A549 (cell line): ENCODE results near the gene ST8SIA4. TPM values are rescaled to one million over a fixed set of nuclear protein-coding genes. Genes with fewer than 3 reads are reported as not detected.

Experiments used
- ATAC-seq, 2 experiments: fragments of 200-7000 bp in 1 of 2; fragments of >200 bp in 1 of 2; cut with Nextera tagmentation in 1 of 2; cut with Tn5 transposase in 1 of 2; 3 replicates each; pipeline versions ENCODE4 v1.8.0 to v1.9.1; 2018 to 2020; ENCODE audit warnings: mild to moderate bottlenecking in 1 of 2, moderate library complexity in 1 of 2
- CTCF ChIA-PET: fragments of 300-600 bp; sonication (Branson Sonifier 250); formaldehyde crosslinking; extraction: SDS; loops from one replicate; lab custom pipeline; 2021; ENCODE audit warnings: antibody characterized with exemption, inconsistent platforms; lab: Yijun Ruan, JAX
- POLR2A ChIA-PET: fragments of 350-600 bp; formaldehyde crosslinking; extraction: SDS; loops from one replicate; lab custom pipeline; 2021; ENCODE audit warnings: antibody characterized with exemption, inconsistent platforms; lab: Yijun Ruan, JAX
- DNase-seq, 2 experiments: peaks; one replicate each; pipeline versions ENCODE4 v3.0.0 to v3.0.0-alpha.2; 2011 to 2016; ENCODE audit warnings: low read depth in 1 of 2, low spot score in 1 of 2
- FAIRE-seq: peaks from 2 replicates; lab custom pipeline; 2011; peaks lifted over from hg19 to GRCh38; lab: Jason Lieb, UNC
- H3K27ac ChIP-seq, 2 experiments: fragments of >200 bp; sonication (Bioruptor Twin); formaldehyde crosslinking; 3 replicates each; pipeline ENCODE4 v1.5.1; 2016 to 2017
- H3K4me1 ChIP-seq: fragments of >200 bp; sonication (Bioruptor Twin); formaldehyde crosslinking; 3 replicates; pipeline ENCODE4 v1.6.1; 2016
- H3K4me2 ChIP-seq: fragments of >200 bp; sonication (Bioruptor Twin); formaldehyde crosslinking; 3 replicates; pipeline ENCODE4 v1.6.1; 2016
- H3K4me3 ChIP-seq: fragments of >200 bp; sonication (Bioruptor Twin); formaldehyde crosslinking; 3 replicates; pipeline ENCODE4 v1.5.1; 2016
- H3K9me3 ChIP-seq: fragments of >200 bp; sonication (Bioruptor Twin); formaldehyde crosslinking; 3 replicates; pipeline ENCODE4 v1.6.1; 2016
- BHLHE40 ChIP-seq: IDR thresholded peaks from 2 replicates; pipeline ENCODE4 v1.6.1; 2012; ENCODE audit warnings: low read depth, low read length, inconsistent platforms
- CBX2 ChIP-seq: fragments of 200-600 bp; sonication (generic); IDR thresholded peaks from 2 replicates; pipeline ENCODE4 v1.6.1; 2016; ENCODE audit warnings: low read depth, mild to moderate bottlenecking, borderline replicate concordance
- CBX8 ChIP-seq: fragments of 200-600 bp; sonication (generic); IDR thresholded peaks from 2 replicates; pipeline ENCODE4 v1.6.1; 2016
- CHD2 ChIP-seq: fragments of 150-350 bp; IDR thresholded peaks from 2 replicates; pipeline ENCODE4 v1.6.1; 2014; ENCODE audit warnings: low read length; ENCODE audit not compliant: partially characterized antibody
- CHD4 ChIP-seq: fragments of 200-600 bp; sonication (generic); IDR thresholded peaks from 2 replicates; pipeline ENCODE4 v1.6.1; 2016; ENCODE audit warnings: antibody characterized with exemption, mild to moderate bottlenecking, borderline replicate concordance
- EP300 ChIP-seq, 2 experiments: fragments of >200 bp; sonication (Bioruptor Twin); formaldehyde crosslinking; IDR thresholded peaks; 2 replicates in 1 of 2; 3 replicates in 1 of 2; pipeline ENCODE4 v1.6.1; 2016 to 2017
- FOSB ChIP-seq: fragments of 250-450 bp; sonication (Bioruptor Pico); IDR thresholded peaks from 2 replicates; pipeline ENCODE4 v1.5.0; 2020; ENCODE audit warnings: mild to moderate bottlenecking, moderate library complexity
- FOSL2 ChIP-seq, 2 experiments: fragments of 450-650 bp in 1 of 2; fragments of >200 bp in 1 of 2; sonication (Bioruptor Twin) in 1 of 2; formaldehyde crosslinking; IDR thresholded peaks; 2 replicates each; pipeline versions ENCODE4 v1.5.0 to v1.6.1; 2016 to 2020; ENCODE audit warnings: mild to moderate bottlenecking in 1 of 2, moderate library complexity in 1 of 2
- FOXS1 ChIP-seq: fragments of 250-450 bp; sonication (Bioruptor Pico); IDR thresholded peaks from 2 replicates; pipeline ENCODE4 v1.5.0; 2020; ENCODE audit warnings: mild to moderate bottlenecking, moderate library complexity
- HEYL ChIP-seq: fragments of 250-450 bp; sonication (Bioruptor Pico); IDR thresholded peaks from 2 replicates; pipeline ENCODE4 v1.8.0; 2021; ENCODE audit warnings: mild to moderate bottlenecking, moderate library complexity
- HOXB13 ChIP-seq: fragments of 250-450 bp; sonication (Bioruptor Pico); IDR thresholded peaks from 2 replicates; pipeline ENCODE4 v1.5.0; 2020; ENCODE audit warnings: low read depth, mild to moderate bottlenecking, moderate library complexity
- HOXB5 ChIP-seq: fragments of 250-450 bp; sonication (Bioruptor Pico); IDR thresholded peaks from 2 replicates; pipeline ENCODE4 v1.5.0; 2020; ENCODE audit warnings: mild to moderate bottlenecking, moderate library complexity
- JUN ChIP-seq, 2 experiments: fragments of >200 bp; sonication (Bioruptor Twin); formaldehyde crosslinking; IDR thresholded peaks; 2 replicates in 1 of 2; 3 replicates in 1 of 2; pipeline ENCODE4 v1.6.1; 2016 to 2017
- KDM1A ChIP-seq: fragments of 200-600 bp; sonication (generic); IDR thresholded peaks from 2 replicates; pipeline ENCODE4 v1.6.1; 2016; ENCODE audit warnings: low read depth, mild to moderate bottlenecking
- MAFK ChIP-seq: fragments of 450-650 bp; IDR thresholded peaks from 2 replicates; pipeline ENCODE4 v1.6.1; 2014; ENCODE audit not compliant: partially characterized antibody
- MAZ ChIP-seq: fragments of 150-350 bp; IDR thresholded peaks from 2 replicates; pipeline ENCODE4 v1.6.1; 2014; ENCODE audit warnings: antibody characterized with exemption, low read depth, low read length, borderline replicate concordance
- PHF8 ChIP-seq: fragments of 200-600 bp; sonication (generic); IDR thresholded peaks from 2 replicates; pipeline ENCODE4 v1.6.1; 2016; ENCODE audit warnings: low read depth, mild to moderate bottlenecking, antibody characterized with exemption, moderate library complexity, borderline replicate concordance
- POLR2A ChIP-seq: IDR thresholded peaks from 2 replicates; pipeline ENCODE4 v1.6.1; 2012; ENCODE audit warnings: mild to moderate bottlenecking, low read length
- RARB ChIP-seq: fragments of 250-450 bp; sonication (Bioruptor Pico); IDR thresholded peaks from 2 replicates; pipeline ENCODE4 v1.8.0; 2021; ENCODE audit warnings: mild to moderate bottlenecking, moderate library complexity
- RCOR1 ChIP-seq: fragments of 150-350 bp; IDR thresholded peaks from 2 replicates; pipeline ENCODE4 v1.6.1; 2014; ENCODE audit warnings: antibody characterized with exemption, low read length, low read depth
- SMC3 ChIP-seq: fragments of >200 bp; sonication (Bioruptor Twin); formaldehyde crosslinking; IDR thresholded peaks from 3 replicates; pipeline ENCODE4 v1.6.1; 2018; ENCODE audit warnings: inconsistent platforms
- SREBF2 ChIP-seq: fragments of 450-650 bp; IDR thresholded peaks from 2 replicates; pipeline ENCODE4 v1.6.1; 2014; ENCODE audit warnings: mild to moderate bottlenecking, moderate library complexity
- ZC3H11A ChIP-seq: fragments of 450-650 bp; IDR thresholded peaks from 2 replicates; pipeline ENCODE4 v1.6.1; 2014; ENCODE audit warnings: antibody characterized with exemption, mild to moderate bottlenecking
- ZSCAN20 ChIP-seq: fragments of 250-450 bp; sonication (Bioruptor Pico); IDR thresholded peaks from 2 replicates; pipeline ENCODE4 v1.8.0; 2022; ENCODE audit warnings: mild to moderate bottlenecking, moderate library complexity
- WGBS: methylation state at CpG from one replicate; pipeline ENCODE4 v1.1.6; 2017; ENCODE audit errors: missing lambda C conversion rate; 5-methylcytosine and 5-hydroxymethylcytosine counted together
- polyA plus RNA-seq, 4 experiments: library from polyadenylated mRNA; depleted of rRNA in 3 of 4; stranded (reverse); fragments of >200 nt; fragmentation: RNase III in 1 of 4; extraction: RNeasy Plus Mini Kit Qiagen cat#74134 plus additional on column Dnase treatment in 1 of 4; gene quantifications; 2 replicates in 3 of 4; 3 replicates in 1 of 4; pipeline ENCODE4 v1.2.3, GENCODE V29; 2011 to 2017
- TF ChIP-seq, protein P1 (sequence below): IDR thresholded peaks from 2 replicates; pipeline ENCODE4 v1.6.1; 2012; ENCODE audit warnings: low read depth, borderline replicate concordance
- TF ChIP-seq, protein P2 (sequence below): fragments of >200 bp; sonication (Bioruptor Twin); formaldehyde crosslinking; IDR thresholded peaks from 3 replicates; pipeline ENCODE4 v1.6.1; 2016
- TF ChIP-seq, protein P3 (sequence below): fragments of 450-650 bp; IDR thresholded peaks from 2 replicates; pipeline ENCODE4 v1.6.1; 2014; ENCODE audit warnings: antibody characterized with exemption
- TF ChIP-seq, protein P4 (sequence below): fragments of >200 bp; sonication (Bioruptor Twin); formaldehyde crosslinking; IDR thresholded peaks from 3 replicates; pipeline ENCODE4 v1.5.1; 2016
- TF ChIP-seq, protein P5 (sequence below): IDR thresholded peaks from 2 replicates; pipeline ENCODE4 v1.6.1; 2012
- TF ChIP-seq, protein P6 (sequence below): IDR thresholded peaks from 2 replicates; pipeline ENCODE4 v1.6.1; 2012

The ST8SIA4 gene
- polyA plus RNA-seq, 2 of the 4 experiments (the other 2 are of a cell fraction), result 0.85 to 7.1 TPM

DNA sequence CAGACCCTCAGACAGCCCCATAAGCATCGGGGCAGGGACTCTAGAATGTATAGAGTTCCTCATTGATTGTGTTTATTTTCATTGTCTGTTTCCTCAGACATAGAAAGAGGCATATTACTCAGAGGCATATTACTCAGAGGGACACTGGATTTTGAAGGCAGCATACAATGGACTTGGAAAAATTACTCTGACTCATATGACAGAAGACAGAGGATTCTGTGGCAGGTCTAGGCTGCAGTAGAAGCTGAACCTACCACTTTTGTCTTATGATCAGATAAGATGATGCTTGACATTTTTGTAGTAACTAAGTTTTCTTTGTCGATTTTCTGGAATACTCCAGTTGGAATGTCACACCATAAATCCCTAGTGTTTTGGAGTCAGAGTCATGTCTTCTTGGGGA lies 105.2 kb downstream of the ST8SIA4 start:
- POLR2A ChIA-PET, result no interaction called here
- WGBS, result 2% methylated on average over 2 of the region's 2 CpGs
- Histone ChIP-seq H3K4me3 (no peak overlapping the region), H3K27ac (no peak overlapping the region)
- DNase-seq (peak in 1 of 2 experiments; percentile 7), ATAC-seq (peak; percentile 54 to 59; a peak in 4 of 6 replicates)
- no peak for TF ChIP-seq MAFK
- TF ChIP-seq, all 56 proteins: peak for 0
- Histone ChIP-seq H3K4me1 (no peaks in the 10 kb centered on the region), H3K9me3 (no peaks in the 10 kb centered on the region), H3K4me2 (no peak overlapping the region)
- CTCF ChIA-PET, result interaction anchor here (0.7 kb wide), 1 partner anchor 591 kb away, joined by 3 read pairs; no protein-coding TSS in a partner anchor
- no peak for FAIRE-seq

DNA sequence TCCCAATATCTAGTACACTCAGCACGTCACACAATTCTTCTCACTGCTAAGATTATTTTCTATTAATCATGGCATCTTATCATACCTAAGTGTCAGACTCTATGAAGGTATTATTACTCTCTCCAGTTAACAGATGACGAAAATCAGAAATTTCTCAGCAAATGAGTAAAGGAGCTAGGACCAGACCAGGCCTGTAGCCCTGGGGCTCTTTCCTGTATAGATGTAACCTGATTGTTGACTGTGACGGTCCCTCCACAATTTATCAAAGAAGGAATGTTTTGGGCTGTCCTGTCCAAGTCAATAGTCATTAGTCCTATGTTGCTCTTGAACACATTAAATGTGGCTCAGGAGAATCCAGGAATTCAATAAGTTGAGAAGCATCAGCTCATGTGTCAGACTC lies 106.2 kb downstream of the ST8SIA4 start:
- H3K4me2 ChIP-seq, result no peak overlapping the region
- no peak for FAIRE-seq
- ChIA-PET CTCF (interaction anchor here (0.6 kb wide), 1 partner anchor 21 kb away, joined by 3 read pairs; no protein-coding TSS in a partner anchor), POLR2A (no interaction called here)
- WGBS, result 85% methylated on average over 3 of the region's 3 CpGs
- ATAC-seq, result no peak
- DNase-seq, result no peak
- H3K4me1 ChIP-seq, result peaks cover 8% of the 10 kb centered on the region; the same call in 2 of the 3 replicates
- no peak overlapping the region for H3K4me3 ChIP-seq
- H3K27ac ChIP-seq, result no peak overlapping the region
- H3K9me3 ChIP-seq, result no peaks in the 10 kb centered on the region
- TF ChIP-seq RCOR1 (no peak), ZSCAN20 (CRISPR knock-in tag) (no peak), HOXB13 (CRISPR knock-in tag) (no peak), HEYL (CRISPR knock-in tag) (no peak), JUN (IDR thresholded peaks at IDR 0.05) (no peak), PHF8 (no peak), RARB (CRISPR knock-in tag) (no peak), CBX2 (no peak), CHD2 (no peak), POLR2A (no peak), CHD4 (no peak), EP300 (IDR thresholded peaks at IDR 0.05) (no peak), HOXB5 (CRISPR knock-in tag) (no peak), SMC3 (no peak), FOSB (CRISPR knock-in tag) (no peak), CBX8 (no peak), FOXS1 (CRISPR knock-in tag) (no peak)
- TF ChIP-seq, protein P1, sequence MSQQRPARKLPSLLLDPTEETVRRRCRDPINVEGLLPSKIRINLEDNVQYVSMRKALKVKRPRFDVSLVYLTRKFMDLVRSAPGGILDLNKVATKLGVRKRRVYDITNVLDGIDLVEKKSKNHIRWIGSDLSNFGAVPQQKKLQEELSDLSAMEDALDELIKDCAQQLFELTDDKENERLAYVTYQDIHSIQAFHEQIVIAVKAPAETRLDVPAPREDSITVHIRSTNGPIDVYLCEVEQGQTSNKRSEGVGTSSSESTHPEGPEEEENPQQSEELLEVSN, result no peak
- TF ChIP-seq, protein P2, sequence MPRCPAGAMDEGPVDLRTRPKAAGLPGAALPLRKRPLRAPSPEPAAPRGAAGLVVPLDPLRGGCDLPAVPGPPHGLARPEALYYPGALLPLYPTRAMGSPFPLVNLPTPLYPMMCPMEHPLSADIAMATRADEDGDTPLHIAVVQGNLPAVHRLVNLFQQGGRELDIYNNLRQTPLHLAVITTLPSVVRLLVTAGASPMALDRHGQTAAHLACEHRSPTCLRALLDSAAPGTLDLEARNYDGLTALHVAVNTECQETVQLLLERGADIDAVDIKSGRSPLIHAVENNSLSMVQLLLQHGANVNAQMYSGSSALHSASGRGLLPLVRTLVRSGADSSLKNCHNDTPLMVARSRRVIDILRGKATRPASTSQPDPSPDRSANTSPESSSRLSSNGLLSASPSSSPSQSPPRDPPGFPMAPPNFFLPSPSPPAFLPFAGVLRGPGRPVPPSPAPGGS, result no peak
- TF ChIP-seq, protein P3, sequence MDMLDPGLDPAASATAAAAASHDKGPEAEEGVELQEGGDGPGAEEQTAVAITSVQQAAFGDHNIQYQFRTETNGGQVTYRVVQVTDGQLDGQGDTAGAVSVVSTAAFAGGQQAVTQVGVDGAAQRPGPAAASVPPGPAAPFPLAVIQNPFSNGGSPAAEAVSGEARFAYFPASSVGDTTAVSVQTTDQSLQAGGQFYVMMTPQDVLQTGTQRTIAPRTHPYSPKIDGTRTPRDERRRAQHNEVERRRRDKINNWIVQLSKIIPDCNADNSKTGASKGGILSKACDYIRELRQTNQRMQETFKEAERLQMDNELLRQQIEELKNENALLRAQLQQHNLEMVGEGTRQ, result no peak

DNA sequence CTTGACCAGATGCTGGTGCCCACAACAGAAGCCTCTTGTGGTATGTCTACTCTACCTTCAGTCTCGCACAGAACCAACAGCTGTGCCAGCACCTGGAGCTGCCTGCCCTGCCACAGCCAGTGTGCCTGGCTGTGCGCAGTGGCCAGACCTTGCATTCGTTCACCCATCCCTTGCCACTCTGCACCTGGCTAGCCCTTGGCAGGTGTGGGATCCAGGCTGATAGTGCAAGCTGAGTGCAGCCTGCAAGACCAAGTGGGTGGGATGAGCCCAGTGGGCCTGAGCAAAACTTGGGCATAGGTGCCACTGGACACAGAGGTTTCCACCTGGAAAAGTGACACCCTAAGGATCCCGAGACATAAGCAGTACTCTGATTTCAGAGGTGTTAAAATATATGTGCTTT lies 108.2 kb downstream of the ST8SIA4 start:
- Histone ChIP-seq H3K4me1 (peaks cover 26% of the 10 kb centered on the region), H3K9me3 (no peaks in the 10 kb centered on the region), H3K4me2 (no peak overlapping the region), H3K27ac (no peak overlapping the region), H3K4me3 (no peak overlapping the region)
- ChIA-PET POLR2A (no interaction called here), CTCF (interaction anchor here (0.9 kb wide), 1 partner anchor 105 kb away, joined by 3 read pairs; no protein-coding TSS in a partner anchor)
- no peak for FAIRE-seq
- 89% methylated on average over 3 of the region's 4 CpGs for WGBS
- DNase-seq, result no peak
- ATAC-seq, result no peak
- TF ChIP-seq KDM1A, result no peak
- TF ChIP-seq, protein P4, sequence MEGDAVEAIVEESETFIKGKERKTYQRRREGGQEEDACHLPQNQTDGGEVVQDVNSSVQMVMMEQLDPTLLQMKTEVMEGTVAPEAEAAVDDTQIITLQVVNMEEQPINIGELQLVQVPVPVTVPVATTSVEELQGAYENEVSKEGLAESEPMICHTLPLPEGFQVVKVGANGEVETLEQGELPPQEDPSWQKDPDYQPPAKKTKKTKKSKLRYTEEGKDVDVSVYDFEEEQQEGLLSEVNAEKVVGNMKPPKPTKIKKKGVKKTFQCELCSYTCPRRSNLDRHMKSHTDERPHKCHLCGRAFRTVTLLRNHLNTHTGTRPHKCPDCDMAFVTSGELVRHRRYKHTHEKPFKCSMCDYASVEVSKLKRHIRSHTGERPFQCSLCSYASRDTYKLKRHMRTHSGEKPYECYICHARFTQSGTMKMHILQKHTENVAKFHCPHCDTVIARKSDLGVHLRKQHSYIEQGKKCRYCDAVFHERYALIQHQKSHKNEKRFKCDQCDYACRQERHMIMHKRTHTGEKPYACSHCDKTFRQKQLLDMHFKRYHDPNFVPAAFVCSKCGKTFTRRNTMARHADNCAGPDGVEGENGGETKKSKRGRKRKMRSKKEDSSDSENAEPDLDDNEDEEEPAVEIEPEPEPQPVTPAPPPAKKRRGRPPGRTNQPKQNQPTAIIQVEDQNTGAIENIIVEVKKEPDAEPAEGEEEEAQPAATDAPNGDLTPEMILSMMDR, result no peak
- TF ChIP-seq, protein P5, sequence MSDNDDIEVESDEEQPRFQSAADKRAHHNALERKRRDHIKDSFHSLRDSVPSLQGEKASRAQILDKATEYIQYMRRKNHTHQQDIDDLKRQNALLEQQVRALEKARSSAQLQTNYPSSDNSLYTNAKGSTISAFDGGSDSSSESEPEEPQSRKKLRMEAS, result no peak
- no peak for TF ChIP-seq SREBF2
- TF ChIP-seq MAZ, result no peak
- TF ChIP-seq RCOR1, result no peak
- TF ChIP-seq, protein P6, sequence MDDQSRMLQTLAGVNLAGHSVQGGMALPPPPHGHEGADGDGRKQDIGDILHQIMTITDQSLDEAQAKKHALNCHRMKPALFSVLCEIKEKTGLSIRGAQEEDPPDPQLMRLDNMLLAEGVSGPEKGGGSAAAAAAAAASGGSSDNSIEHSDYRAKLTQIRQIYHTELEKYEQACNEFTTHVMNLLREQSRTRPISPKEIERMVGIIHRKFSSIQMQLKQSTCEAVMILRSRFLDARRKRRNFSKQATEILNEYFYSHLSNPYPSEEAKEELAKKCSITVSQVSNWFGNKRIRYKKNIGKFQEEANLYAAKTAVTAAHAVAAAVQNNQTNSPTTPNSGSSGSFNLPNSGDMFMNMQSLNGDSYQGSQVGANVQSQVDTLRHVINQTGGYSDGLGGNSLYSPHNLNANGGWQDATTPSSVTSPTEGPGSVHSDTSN, result no peak
- TF ChIP-seq BHLHE40, result no peak
- TF ChIP-seq, protein P2, result no peak
- TF ChIP-seq ZC3H11A, result no peak
- no peak for TF ChIP-seq FOSL2 (IDR thresholded peaks at IDR 0.05)
- TF ChIP-seq FOSL2 (CRISPR knock-in tag; IDR thresholded peaks at IDR 0.05), result no peak
- no peak for TF ChIP-seq RARB (CRISPR knock-in tag)
